GM12878 (cell line): Measurements from ENCODE around the gene ZNF44.

ENCODE experiments used
- ATF7 ChIP-seq: fragments of 450-650 bp; IDR thresholded peaks from 2 replicates; pipeline ENCODE4 v1.6.1; 2016; ENCODE audit warnings: low read depth, mild to moderate bottlenecking
- MTA3 ChIP-seq: IDR thresholded peaks from 2 replicates; pipeline ENCODE4 v1.6.1; 2012; ENCODE audit warnings: low read length, inconsistent platforms, borderline replicate concordance
- NR2C2 ChIP-seq: IDR thresholded peaks from 2 replicates; pipeline ENCODE4 v1.6.1; 2011; ENCODE audit warnings: borderline replicate concordance, low read depth; ENCODE audit not compliant: control insufficient read depth, insufficient read length
- POLR2A ChIP-seq: IDR thresholded peaks from 2 replicates; pipeline ENCODE4 v1.6.1; 2011; ENCODE audit warnings: low read depth, mild to moderate bottlenecking, low read length
- SP1 ChIP-seq: IDR thresholded peaks from one replicate; pipeline ENCODE4 v1.6.1; 2011; ENCODE audit warnings: low read depth, low read length
- TF ChIP-seq, protein P1 (sequence below): IDR thresholded peaks from 2 replicates; pipeline ENCODE4 v1.6.1; 2011; ENCODE audit warnings: borderline replicate concordance, low read depth, mild to moderate bottlenecking, moderate library complexity, low read length; ENCODE audit not compliant: insufficient read depth, poor library complexity, severe bottlenecking
- TF ChIP-seq, protein P2 (sequence below): IDR thresholded peaks from 2 replicates; pipeline ENCODE4 v1.6.1; 2012; ENCODE audit warnings: low read depth, low read length, improper control_type of control experiment

DNA sequence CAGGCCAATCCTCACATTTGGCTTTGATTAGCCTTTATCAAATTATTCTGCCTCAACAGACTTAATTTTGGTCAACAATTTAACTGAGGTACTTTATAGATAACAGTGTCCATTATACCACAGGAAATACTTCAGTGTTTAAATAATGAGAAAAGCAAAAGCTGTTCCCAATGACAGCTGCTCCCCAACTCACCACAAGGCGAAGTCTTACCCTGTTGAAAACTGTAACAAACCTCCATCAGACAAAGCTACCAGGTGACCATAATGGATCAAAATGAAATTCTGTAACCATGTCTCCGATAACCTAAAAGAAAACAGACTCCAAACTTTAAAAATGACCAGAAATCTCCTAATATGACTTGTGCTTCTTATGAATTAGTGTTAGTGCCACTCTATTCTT is 50.3 kb downstream of the ZNF44 start:
- TF ChIP-seq, protein P1, sequence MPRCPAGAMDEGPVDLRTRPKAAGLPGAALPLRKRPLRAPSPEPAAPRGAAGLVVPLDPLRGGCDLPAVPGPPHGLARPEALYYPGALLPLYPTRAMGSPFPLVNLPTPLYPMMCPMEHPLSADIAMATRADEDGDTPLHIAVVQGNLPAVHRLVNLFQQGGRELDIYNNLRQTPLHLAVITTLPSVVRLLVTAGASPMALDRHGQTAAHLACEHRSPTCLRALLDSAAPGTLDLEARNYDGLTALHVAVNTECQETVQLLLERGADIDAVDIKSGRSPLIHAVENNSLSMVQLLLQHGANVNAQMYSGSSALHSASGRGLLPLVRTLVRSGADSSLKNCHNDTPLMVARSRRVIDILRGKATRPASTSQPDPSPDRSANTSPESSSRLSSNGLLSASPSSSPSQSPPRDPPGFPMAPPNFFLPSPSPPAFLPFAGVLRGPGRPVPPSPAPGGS = no peak
- TF ChIP-seq, protein P2, sequence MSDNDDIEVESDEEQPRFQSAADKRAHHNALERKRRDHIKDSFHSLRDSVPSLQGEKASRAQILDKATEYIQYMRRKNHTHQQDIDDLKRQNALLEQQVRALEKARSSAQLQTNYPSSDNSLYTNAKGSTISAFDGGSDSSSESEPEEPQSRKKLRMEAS = no peak
- TF ChIP-seq MTA3 = no peak
- no peak for TF ChIP-seq POLR2A
- TF ChIP-seq NR2C2 = no peak
- TF ChIP-seq ATF7 = no peak
- TF ChIP-seq SP1 = no peak
